Nucleus accumbens (tissue), 56 donors: Measurements from ENCODE around the gene ULBP2.
A peak's percentile ranks its signal among the peaks of the same experiment; 100 is the strongest.
"Not testable (repeated sequence)": the region's sequence is repeated elsewhere in the genome, so short reads cannot be mapped to it uniquely, and the experiment has no call there.

Experiments used
- DNase-seq, 56 donors: peaks; one replicate each; lab custom pipeline; 2025; lab: John Stamatoyannopoulos, UW

The ULBP2 gene

DNA sequence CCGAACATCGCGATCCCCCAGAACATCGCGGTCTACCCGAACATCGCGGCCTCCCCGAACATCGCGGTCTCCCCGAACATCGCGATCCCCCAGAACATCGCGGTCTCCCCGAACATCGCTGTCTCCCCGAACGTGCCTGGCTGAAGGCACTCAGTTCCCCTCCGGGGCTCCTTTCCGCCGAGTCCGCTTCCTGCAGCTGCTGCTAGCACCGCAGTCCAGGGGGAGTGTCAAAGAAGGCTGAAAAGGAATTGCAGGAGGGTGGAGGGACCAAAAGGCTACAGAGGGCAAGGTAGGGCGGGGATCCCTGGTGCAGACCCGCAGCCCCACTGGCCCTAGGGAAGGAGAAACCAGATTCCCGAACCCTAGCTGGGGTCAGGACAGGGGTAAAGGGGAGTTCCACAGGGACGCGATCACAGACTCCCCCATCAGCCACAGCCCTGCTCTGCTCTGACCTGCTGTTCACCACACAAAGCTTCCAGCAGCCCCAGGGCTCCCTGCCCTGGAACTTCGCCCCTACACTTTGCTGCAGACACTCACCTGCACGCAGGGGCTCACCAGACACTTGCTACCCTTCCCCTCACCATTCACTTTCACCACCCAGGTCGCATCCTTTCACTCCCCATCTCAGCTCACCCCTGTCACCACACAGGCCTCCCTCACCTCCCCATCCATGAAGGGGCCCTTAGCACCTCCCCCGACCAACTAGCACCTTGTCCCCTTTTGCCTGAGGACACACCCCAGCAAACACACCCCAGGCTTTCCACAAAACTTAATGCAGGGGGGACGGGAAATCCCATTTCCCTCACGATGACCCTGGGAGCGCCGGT, 23.6 kb downstream of the ULBP2 start:
- DNase-seq: no peak

DNA sequence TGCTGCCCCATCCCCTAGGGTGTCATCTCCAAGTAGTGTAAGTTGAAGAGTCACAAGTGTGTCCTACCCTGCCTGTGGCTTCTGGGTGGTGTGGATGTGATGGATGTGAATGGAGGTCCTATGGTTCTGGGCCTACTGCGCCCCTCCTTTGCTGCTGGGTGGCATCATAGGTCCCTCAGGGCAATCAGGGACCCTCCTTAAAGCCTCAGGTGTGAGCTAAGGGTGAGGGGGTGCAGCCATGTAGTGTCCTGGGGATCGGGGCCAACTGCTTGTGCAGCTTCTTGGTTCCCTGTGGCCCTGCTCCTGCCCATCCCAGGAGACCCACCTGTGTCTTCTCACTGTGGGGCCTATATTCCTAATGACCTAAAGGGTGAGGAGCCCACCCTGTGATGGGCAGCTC, 24.5 kb downstream of the ULBP2 start:
- not testable (repeated sequence) for DNase-seq

DNA sequence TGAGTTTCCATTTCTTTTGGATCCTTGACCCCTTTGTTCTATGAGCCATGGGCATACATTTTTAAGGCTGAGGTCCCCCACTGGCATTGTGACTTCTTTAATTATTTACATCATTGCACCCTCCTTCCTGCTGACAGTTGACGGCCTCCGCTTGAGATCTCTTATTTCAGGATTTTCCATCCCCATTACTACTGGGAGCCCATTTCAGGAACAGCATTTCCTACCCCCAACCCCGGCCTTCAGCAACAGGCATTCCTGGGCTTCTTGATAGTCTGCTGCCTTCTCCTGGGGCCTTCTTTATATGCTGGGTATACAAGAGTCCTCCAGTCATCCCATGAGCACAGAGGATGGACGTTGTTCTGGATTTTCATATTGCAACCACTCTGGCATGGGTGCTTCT, 25.8 kb downstream of the ULBP2 start:
- no peak for DNase-seq

DNA sequence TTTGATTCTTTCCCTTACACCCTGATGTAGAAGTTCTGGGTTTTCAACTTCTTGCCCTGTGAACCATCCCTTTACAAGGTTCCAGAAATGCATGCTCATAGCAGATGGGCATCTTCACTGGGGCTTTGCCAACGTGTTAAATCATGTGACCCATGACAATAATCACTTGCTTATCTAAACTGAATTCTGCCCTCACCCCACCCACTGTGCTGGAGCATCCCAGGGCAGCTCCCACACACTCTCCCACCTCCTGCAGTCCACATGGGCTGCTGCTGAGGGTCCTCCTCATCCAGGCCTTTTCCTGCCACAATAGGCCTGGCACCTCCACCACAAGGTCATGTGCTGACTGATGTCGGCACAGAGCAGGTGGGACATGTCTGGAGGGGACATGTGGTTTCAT, 26.2 kb downstream of the ULBP2 start:
- not testable (repeated sequence) for DNase-seq

DNA sequence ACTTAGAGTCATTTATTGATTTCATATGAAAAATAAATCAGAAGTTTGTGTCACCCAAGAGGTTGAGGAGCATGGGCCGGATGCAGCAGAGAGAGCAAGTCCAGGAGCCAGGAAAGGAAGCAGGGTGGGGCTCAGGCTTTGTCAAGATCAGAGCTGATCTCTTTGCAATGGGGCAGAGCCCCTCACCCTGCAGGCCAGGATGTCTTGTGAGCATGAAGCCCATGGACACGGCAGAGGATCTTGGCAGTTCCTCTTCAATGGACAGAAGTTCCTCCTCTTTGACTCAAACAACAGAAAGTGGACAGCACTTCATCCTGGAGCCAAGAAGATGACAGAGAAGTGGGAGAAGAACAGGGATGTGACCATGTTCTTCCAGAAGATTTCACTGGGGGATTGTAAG, 27.1 kb downstream of the ULBP2 start:
- DNase-seq: not testable (repeated sequence)

GRCh38 chr6:149969635-149970034, 27.8 kb downstream of the ULBP2 start:
- no peak for DNase-seq

- not testable (repeated sequence) for DNase-seq
Observed at GRCh38 chr6:149974394-149974793, 32.6 kb downstream of the ULBP2 start.

GRCh38 chr6:149974825-149975224, 33.0 kb downstream of the ULBP2 start:
- no peak for DNase-seq

- DNase-seq: no peak
Observed at GRCh38 chr6:149975400-149975799, 33.6 kb downstream of the ULBP2 start.

- no peak for DNase-seq
Observed at GRCh38 chr6:149977221-149977620, 35.4 kb downstream of the ULBP2 start.

GRCh38 chr6:149978610-149979009, 36.8 kb downstream of the ULBP2 start:
- no peak for DNase-seq

- DNase-seq: no peak
Observed at GRCh38 chr6:149979293-149979692, 37.5 kb downstream of the ULBP2 start.

- no peak for DNase-seq
Observed at GRCh38 chr6:149983145-149983544, 41.3 kb downstream of the ULBP2 start.

DNA sequence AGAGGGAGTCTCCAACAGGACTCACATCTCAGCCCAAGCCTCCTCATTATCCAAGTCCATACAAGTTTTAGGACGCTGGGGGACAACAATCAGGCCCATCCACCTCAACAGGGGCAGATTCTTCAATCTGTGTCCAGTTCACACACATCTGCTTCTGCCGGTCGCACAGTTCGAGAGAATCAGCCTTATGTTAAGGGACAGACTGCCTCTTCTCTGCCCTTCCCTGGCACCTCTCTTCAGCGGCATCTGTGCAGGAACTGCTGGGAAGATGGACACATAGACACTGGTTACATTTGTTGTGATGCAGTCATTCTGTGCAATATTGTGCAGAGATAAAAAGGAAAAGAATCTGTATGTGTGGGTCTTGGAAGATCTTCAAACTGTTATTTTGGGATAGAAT, 43.0 kb downstream of the ULBP2 start:
- no peak for DNase-seq

DNA sequence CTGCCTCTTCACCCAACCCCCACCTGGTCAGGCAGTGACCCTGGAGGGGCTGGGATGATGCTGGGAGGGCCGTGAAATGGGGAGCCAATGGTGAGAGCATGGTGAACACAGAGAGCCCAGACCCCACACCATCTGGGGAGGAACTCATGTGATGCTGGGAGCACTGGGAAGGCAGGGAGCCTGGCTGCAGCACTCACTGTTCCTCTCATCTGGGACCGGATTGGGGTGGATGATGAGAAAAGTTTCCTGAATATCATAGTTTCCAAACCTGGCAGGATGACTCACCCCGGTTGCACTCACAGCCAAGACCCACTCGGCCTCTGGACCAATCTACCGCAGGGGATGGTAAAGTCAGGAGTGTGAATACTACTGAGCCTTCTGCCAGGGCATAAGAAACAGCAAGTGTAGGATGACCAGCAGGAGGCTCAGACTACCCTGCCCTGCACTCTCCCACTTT, 43.7 kb downstream of the ULBP2 start:
- no peak for DNase-seq

- DNase-seq: no peak
Observed at GRCh38 chr6:149987602-149988107, 45.8 kb downstream of the ULBP2 start.

- DNase-seq: no peak
Observed at GRCh38 chr6:149988550-149989346, 46.9 kb downstream of the ULBP2 start.

DNA sequence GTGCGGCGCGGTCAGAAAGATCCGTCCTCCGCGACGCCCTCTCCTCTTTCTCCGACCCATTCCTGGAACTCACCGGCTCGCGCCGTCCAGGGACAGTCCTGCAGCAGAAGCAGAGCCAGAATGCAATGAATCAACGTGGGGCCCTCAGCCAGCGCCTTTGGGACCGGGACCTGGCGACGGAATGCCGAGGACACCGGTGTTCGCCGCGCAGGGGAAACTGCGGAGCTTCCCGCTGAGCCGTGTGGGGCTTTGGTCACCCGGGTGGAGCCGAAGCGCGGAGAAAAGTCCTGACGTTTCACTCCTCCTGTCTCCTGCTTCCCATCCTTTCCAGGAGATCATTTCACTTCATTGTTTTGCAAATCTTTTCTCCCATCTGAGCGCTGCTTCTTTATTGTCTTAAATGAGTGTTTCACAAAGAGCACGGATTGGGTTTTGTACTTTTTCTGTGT, 48.4 kb downstream of the ULBP2 start:
- no peak for DNase-seq

GRCh38 chr6:149990661-149991471, 49.1 kb downstream of the ULBP2 start:
- peak in 1 of 56 donors; percentile 5 for DNase-seq

GRCh38 chr6:149991472-149991795, 49.6 kb downstream of the ULBP2 start:
- DNase-seq: not testable (repeated sequence)

DNA sequence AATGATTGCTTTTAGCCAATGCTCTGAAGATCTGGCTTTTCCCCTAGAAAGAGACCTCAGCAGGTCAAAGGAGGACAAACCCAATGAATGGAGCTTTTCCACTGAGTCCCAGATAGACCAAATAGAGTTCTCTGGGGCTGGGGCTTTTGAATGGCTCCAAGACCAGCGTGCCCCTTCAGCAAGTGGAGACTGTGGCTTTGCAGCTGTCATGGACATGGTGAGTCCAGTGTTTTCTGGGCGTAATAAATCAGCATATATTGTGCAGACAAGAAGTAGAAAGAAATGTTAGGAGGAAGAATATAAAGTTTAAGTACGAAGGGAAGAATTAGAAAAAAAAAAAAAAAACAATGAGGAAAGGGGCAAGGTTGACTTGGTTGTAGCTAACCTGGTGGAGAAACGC, 50.0 kb downstream of the ULBP2 start:
- no peak for DNase-seq
